ENCODE measurements around the gene FAT1.

Gene FAT1

DNA sequence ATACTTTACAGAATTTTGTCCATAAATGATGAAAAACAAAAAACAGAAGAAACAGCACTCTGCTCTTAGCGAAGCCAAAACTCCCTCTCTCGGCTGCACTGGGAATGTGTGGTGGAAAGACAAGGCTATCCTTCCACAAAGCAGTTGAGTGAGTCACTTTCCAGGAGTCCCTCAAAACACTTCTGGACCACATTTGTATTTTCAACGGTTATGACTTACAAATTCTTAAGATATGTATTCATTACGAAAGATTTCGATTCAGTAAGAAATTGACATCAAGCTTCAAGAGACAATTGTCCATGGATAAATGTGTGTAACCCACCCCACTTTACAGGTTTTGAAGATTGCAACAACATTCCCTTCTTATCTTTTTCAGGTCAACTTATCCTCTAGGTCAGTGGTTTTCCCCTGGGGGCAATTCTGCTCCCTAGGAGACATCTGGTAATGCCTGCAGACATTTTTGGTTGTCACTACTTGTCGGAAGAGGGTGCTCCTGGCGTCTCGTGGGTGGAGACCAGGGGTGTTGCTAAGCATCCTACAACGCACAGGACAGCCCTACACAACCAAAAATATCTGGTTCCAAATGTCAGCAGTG lies 101.6 kb downstream of the FAT1 start:
- TF ChIP-seq USF1 (IDR thresholded peaks at IDR 0.05) (no peak), TCF12 (IDR thresholded peaks at IDR 0.05; ENCODE audit: low read depth) (no peak), ZBTB7A (IDR thresholded peaks at IDR 0.05; ENCODE audit: low read depth) (no peak), YY1 (IDR thresholded peaks at IDR 0.05; ENCODE audit: low read depth) (no peak), CEBPB (IDR thresholded peaks at IDR 0.05) (no peak), RAD21 (IDR thresholded peaks at IDR 0.05; ENCODE audit: low read depth) (no peak), TEAD4 (IDR thresholded peaks at IDR 0.05) (no peak)
- TF ChIP-seq, protein P1, sequence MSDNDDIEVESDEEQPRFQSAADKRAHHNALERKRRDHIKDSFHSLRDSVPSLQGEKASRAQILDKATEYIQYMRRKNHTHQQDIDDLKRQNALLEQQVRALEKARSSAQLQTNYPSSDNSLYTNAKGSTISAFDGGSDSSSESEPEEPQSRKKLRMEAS (IDR thresholded peaks at IDR 0.05): no peak

DNA sequence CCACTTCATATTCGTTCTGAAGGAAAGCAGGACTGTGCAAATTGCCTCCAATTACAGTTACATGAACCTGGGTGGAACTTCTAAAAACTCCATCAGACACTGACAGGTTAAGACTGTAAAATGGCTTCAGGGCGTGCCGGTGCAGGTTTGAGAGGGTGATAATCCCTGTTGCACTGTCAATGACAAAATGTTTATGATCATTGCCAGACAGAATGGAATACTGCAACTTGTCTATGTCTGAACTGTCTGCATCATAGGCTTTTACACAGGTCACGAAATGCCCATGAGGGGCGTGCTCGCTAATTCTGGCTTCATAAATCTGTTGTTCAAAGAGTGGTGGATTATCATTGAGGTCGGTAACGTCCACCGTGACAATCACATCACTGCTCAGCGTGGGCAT lies 104.6 kb downstream of the FAT1 start:
- TF ChIP-seq TCF12 (IDR thresholded peaks at IDR 0.05; ENCODE audit: low read depth): no peak
- TF ChIP-seq FOXM1 (IDR thresholded peaks at IDR 0.05; ENCODE audit: borderline replicate concordance, low read depth): no peak
- TF ChIP-seq, protein P2, sequence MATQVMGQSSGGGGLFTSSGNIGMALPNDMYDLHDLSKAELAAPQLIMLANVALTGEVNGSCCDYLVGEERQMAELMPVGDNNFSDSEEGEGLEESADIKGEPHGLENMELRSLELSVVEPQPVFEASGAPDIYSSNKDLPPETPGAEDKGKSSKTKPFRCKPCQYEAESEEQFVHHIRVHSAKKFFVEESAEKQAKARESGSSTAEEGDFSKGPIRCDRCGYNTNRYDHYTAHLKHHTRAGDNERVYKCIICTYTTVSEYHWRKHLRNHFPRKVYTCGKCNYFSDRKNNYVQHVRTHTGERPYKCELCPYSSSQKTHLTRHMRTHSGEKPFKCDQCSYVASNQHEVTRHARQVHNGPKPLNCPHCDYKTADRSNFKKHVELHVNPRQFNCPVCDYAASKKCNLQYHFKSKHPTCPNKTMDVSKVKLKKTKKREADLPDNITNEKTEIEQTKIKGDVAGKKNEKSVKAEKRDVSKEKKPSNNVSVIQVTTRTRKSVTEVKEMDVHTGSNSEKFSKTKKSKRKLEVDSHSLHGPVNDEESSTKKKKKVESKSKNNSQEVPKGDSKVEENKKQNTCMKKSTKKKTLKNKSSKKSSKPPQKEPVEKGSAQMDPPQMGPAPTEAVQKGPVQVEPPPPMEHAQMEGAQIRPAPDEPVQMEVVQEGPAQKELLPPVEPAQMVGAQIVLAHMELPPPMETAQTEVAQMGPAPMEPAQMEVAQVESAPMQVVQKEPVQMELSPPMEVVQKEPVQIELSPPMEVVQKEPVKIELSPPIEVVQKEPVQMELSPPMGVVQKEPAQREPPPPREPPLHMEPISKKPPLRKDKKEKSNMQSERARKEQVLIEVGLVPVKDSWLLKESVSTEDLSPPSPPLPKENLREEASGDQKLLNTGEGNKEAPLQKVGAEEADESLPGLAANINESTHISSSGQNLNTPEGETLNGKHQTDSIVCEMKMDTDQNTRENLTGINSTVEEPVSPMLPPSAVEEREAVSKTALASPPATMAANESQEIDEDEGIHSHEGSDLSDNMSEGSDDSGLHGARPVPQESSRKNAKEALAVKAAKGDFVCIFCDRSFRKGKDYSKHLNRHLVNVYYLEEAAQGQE (IDR thresholded peaks at IDR 0.05; ENCODE audit: low read depth): no peak
- TF ChIP-seq EGR1 (IDR thresholded peaks at IDR 0.05): no peak
- no peak for TF ChIP-seq TAF1 (IDR thresholded peaks at IDR 0.05; ENCODE audit: low read depth)
- TF ChIP-seq NFIC (IDR thresholded peaks at IDR 0.05): no peak
- TF ChIP-seq CREB1 (IDR thresholded peaks at IDR 0.05; ENCODE audit: low read depth): no peak
- no peak for TF ChIP-seq USF1 (IDR thresholded peaks at IDR 0.05)
- no peak for TF ChIP-seq RAD21 (IDR thresholded peaks at IDR 0.05; ENCODE audit: low read depth)
- TF ChIP-seq YY1 (IDR thresholded peaks at IDR 0.05; ENCODE audit: low read depth): no peak
- no peak for TF ChIP-seq EP300 (IDR thresholded peaks at IDR 0.05; ENCODE audit: borderline replicate concordance)

DNA sequence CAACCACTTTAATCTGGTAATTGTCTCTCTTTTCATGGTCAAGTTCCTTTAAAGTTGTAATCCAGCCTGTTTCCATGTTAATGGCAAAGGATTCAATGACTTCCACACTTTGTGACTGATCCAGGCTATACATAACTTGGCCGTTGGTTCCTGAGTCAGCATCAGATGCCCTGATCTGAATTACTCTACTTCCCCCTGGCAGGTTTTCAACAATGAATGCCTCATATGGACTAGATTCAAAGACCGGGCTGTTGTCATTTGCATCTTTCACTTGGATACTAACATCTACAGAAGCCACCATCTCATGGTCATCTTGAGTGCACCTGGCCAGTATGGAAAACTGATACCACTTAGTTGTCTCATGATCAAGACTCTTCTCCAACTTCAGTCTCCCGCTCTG lies 105.7 kb downstream of the FAT1 start:
- TF ChIP-seq EP300 (IDR thresholded peaks at IDR 0.05; ENCODE audit: borderline replicate concordance) (no peak), FOXM1 (IDR thresholded peaks at IDR 0.05; ENCODE audit: borderline replicate concordance, low read depth) (no peak), USF1 (IDR thresholded peaks at IDR 0.05) (no peak), CREB1 (IDR thresholded peaks at IDR 0.05; ENCODE audit: low read depth) (no peak), CEBPB (IDR thresholded peaks at IDR 0.05) (no peak), TCF12 (IDR thresholded peaks at IDR 0.05; ENCODE audit: low read depth) (no peak), EGR1 (IDR thresholded peaks at IDR 0.05) (no peak), NFIC (IDR thresholded peaks at IDR 0.05) (no peak)
- TF ChIP-seq, protein P2 (IDR thresholded peaks at IDR 0.05; ENCODE audit: low read depth): no peak
- TF ChIP-seq, protein P1 (IDR thresholded peaks at IDR 0.05): no peak

DNA sequence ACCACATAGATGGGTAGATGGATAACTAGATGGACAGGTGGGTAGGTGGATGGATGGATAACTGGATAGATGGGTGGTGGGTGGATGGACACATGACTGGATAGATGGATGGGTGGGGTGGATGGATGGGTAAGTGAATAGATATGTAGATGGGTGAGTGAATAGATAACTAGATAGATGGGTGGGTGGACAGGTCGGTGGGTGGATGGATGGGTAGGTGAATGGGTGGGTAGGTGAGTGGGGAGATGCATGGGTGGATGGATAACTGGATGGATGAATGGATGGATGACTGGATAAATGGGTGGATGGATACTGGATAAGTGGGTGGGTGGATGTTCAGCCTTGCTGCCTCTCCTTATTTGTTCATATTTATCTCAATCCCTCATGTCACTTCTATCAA lies 116.2 kb downstream of the FAT1 start:
- TF ChIP-seq NFIC (IDR thresholded peaks at IDR 0.05) (no peak), TAF1 (IDR thresholded peaks at IDR 0.05; ENCODE audit: low read depth) (no peak), YY1 (IDR thresholded peaks at IDR 0.05; ENCODE audit: low read depth) (no peak), RAD21 (IDR thresholded peaks at IDR 0.05; ENCODE audit: low read depth) (no peak), TCF12 (IDR thresholded peaks at IDR 0.05; ENCODE audit: low read depth) (no peak), EP300 (IDR thresholded peaks at IDR 0.05; ENCODE audit: borderline replicate concordance) (no peak), CEBPB (IDR thresholded peaks at IDR 0.05) (no peak)

DNA sequence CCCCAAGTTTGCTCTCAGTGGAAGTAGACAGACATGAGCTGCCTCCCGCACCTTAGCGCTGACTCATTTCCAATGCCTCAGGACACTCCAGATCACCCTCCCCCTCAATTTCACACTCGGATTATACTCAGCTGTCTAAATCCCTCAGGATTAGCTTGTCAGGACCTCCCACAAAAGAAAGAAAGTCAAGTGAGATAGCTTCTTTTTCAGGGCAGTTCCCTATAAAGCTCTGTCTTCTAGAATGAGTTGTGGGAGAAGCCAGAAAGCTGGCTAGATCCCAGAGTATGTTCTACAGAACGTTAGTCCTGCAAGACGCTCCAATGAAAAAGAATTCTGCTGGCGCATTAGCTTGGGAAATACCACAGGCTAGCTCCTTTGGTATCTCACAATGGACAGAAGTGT lies 117.1 kb downstream of the FAT1 start:
- TF ChIP-seq CEBPB (IDR thresholded peaks at IDR 0.05) (no peak), EGR1 (IDR thresholded peaks at IDR 0.05) (no peak), TEAD4 (IDR thresholded peaks at IDR 0.05) (no peak), TAF1 (IDR thresholded peaks at IDR 0.05; ENCODE audit: low read depth) (no peak), FOXM1 (IDR thresholded peaks at IDR 0.05; ENCODE audit: borderline replicate concordance, low read depth) (no peak), TCF12 (IDR thresholded peaks at IDR 0.05; ENCODE audit: low read depth) (no peak), NFIC (IDR thresholded peaks at IDR 0.05) (no peak), YY1 (IDR thresholded peaks at IDR 0.05; ENCODE audit: low read depth) (no peak), USF1 (IDR thresholded peaks at IDR 0.05) (no peak), CREB1 (IDR thresholded peaks at IDR 0.05; ENCODE audit: low read depth) (no peak), RAD21 (IDR thresholded peaks at IDR 0.05; ENCODE audit: low read depth) (no peak), EP300 (IDR thresholded peaks at IDR 0.05; ENCODE audit: borderline replicate concordance) (no peak), ZBTB7A (IDR thresholded peaks at IDR 0.05; ENCODE audit: low read depth) (no peak)
- TF ChIP-seq, protein P2 (IDR thresholded peaks at IDR 0.05; ENCODE audit: low read depth): no peak
- TF ChIP-seq, protein P1 (IDR thresholded peaks at IDR 0.05): no peak
